ENCODE results near the gene NDUFV3.
"Not testable (repeated sequence)": the region's sequence is repeated elsewhere in the genome, so short reads cannot be mapped to it uniquely, and the experiment has no call there.

Gene NDUFV3

GRCh38 chr21:42956824-42957630, 63.9 kb downstream of the NDUFV3 start:
- Mint-ChIP-seq H3K36me3 (ENCODE audit: low read depth) (no peaks in the 10 kb centered on the region), H3K4me3 (no peak overlapping the region), H3K4me1 (no peaks in the 10 kb centered on the region), H3K9me3 (no peaks in the 10 kb centered on the region), H3K27ac (no peak overlapping the region), H3K27me3 (ENCODE audit: low read depth) (no peaks in the 10 kb centered on the region)
- no peak for TF ChIP-seq CTCF (IDR thresholded peaks at IDR 0.05; ENCODE audit: unreplicated experiment in 3 of 3)

- H3K4me3 Mint-ChIP-seq; H3K9me3 Mint-ChIP-seq; H3K27ac Mint-ChIP-seq; H3K4me1 Mint-ChIP-seq; H3K36me3 Mint-ChIP-seq (ENCODE audit: low read depth); H3K27me3 Mint-ChIP-seq (ENCODE audit: low read depth): not testable (repeated sequence)
These were observed 65.0 kb downstream of the NDUFV3 start for GRCh38 chr21:42958122-42958521.

- no peak overlapping the region for H3K27ac Mint-ChIP-seq
- TF ChIP-seq CTCF (IDR thresholded peaks at IDR 0.05; ENCODE audit: unreplicated experiment in 3 of 3) = no peak
- H3K4me1 Mint-ChIP-seq = no peaks in the 10 kb centered on the region
- H3K27me3 Mint-ChIP-seq (ENCODE audit: low read depth) = no peaks in the 10 kb centered on the region
- no peak overlapping the region for H3K4me3 Mint-ChIP-seq
- no peaks in the 10 kb centered on the region for H3K9me3 Mint-ChIP-seq
- H3K36me3 Mint-ChIP-seq (ENCODE audit: low read depth) = no peaks in the 10 kb centered on the region
These were observed 66.6 kb downstream of the NDUFV3 start for GRCh38 chr21:42959728-42960127.

- no peaks in the 10 kb centered on the region for H3K4me1 Mint-ChIP-seq
- no peak for TF ChIP-seq CTCF (IDR thresholded peaks at IDR 0.05; ENCODE audit: unreplicated experiment in 3 of 3)
- no peak overlapping the region for H3K27ac Mint-ChIP-seq
These were observed 69.4 kb downstream of the NDUFV3 start for GRCh38 chr21:42962380-42963007.

More at GRCh38 chr21:42962380-42963007, 69.4 kb downstream of the NDUFV3 start:
- H3K4me3 Mint-ChIP-seq = no peak overlapping the region
- H3K9me3 Mint-ChIP-seq = no peaks in the 10 kb centered on the region
- H3K36me3 Mint-ChIP-seq (ENCODE audit: low read depth) = no peaks in the 10 kb centered on the region
- H3K27me3 Mint-ChIP-seq (ENCODE audit: low read depth) = no peaks in the 10 kb centered on the region

All from nephron (organoid).